ENCODE measurements around the gene GGT5.
"Not testable (repeated sequence)": the region's sequence is repeated elsewhere in the genome, so short reads cannot be mapped to it uniquely, and the experiment has no call there.

GGT5 gene

GRCh38 chr22:24264329-24264896 lies 19.5 kb upstream of the GGT5 start:
- not testable (repeated sequence) for DNase-seq (ENCODE audit: low read depth in 2 of 2, low spot score in 1 of 2)

DNA sequence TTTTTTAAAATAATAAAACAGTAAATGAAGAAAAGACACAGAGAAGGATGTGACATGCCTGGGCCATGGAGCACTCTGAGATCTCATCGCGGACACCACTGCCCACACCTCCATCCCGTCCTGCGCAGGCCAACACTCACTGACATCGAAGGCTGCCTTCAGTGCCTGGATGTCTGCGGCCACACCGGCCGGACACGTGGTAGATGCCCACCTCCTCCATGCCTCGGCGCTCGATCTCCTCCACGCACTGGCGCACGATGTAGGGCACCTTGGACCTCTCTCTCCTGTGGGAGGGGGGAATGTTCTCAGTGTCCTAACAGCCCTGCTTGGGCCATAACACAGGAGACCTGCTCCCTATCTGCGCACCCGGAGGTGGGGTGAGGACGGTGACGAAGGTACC lies 18.6 kb upstream of the GGT5 start:
- DNase-seq (ENCODE audit: low read depth in 2 of 2, low spot score in 1 of 2), result not testable (repeated sequence)

- DNase-seq (ENCODE audit: low read depth in 2 of 2, low spot score in 1 of 2), result not testable (repeated sequence)
Observed at GRCh38 chr22:24262185-24262749, 17.4 kb upstream of the GGT5 start.

DNA sequence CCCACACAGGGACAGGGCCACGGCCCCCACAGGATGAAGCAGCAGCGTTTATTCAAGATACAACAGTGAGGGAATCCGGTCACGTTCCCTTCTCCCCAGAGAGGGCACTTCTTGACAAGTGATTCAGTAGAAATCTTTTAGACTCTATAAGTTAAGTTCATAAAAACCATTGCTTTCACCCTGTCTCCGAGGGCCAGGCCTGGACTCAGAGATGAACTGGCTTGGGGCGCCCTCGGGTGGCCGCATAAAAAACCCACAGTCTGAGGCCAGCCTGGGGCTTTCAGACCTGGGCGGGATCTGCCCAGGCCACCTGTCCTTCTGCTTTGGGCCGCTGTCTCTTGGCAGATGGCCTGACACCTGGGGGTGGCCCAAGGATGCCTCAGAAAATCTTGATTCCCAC lies 14.6 kb upstream of the GGT5 start:
- DNase-seq (ENCODE audit: low read depth in 2 of 2, low spot score in 1 of 2), result peak; percentile 23 to 43

DNA sequence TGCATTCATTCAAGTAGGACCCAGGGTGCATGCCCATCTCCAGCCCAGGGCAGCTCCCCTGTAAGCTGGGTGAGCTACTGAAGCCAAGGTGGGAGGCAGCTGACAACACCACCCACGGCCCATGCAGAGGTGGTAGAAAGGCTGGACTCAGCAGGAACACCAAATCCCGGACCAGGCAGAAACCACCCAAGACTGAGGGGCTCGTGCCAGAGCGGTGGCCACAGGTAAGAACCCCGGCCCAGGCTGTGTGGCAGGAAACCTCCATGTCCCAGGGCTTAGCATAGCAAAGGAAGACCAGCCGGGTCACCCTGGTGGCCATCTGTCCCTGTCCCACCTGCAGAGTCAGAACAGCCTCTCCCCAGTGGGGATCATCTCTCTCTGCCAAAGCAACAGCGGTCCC lies 11.9 kb upstream of the GGT5 start:
- DNase-seq (ENCODE audit: low read depth in 2 of 2, low spot score in 1 of 2), result not testable (repeated sequence)

GRCh38 chr22:24256136-24256535 lies 11.3 kb upstream of the GGT5 start:
- DNase-seq (ENCODE audit: low read depth in 2 of 2, low spot score in 1 of 2), result not testable (repeated sequence)

GRCh38 chr22:24253126-24253525 lies 8.2 kb upstream of the GGT5 start:
- DNase-seq (ENCODE audit: low read depth in 2 of 2, low spot score in 1 of 2), result not testable (repeated sequence)

GRCh38 chr22:24251286-24251685 lies 6.4 kb upstream of the GGT5 start:
- DNase-seq (ENCODE audit: low read depth in 2 of 2, low spot score in 1 of 2), result not testable (repeated sequence)

- DNase-seq (ENCODE audit: low read depth in 2 of 2, low spot score in 1 of 2), result not testable (repeated sequence)
Observed at GRCh38 chr22:24249413-24249812, 4.5 kb upstream of the GGT5 start.

GRCh38 chr22:24248611-24249010 lies 3.7 kb upstream of the GGT5 start:
- not testable (repeated sequence) for DNase-seq (ENCODE audit: low read depth in 2 of 2, low spot score in 1 of 2)

GRCh38 chr22:24247564-24248344 lies 2.9 kb upstream of the GGT5 start:
- no peak for DNase-seq (ENCODE audit: low read depth in 2 of 2, low spot score in 1 of 2)

- no peak for DNase-seq (ENCODE audit: low read depth in 2 of 2, low spot score in 1 of 2)
Observed at GRCh38 chr22:24247011-24247507, 2.2 kb upstream of the GGT5 start.

- not testable (repeated sequence) for DNase-seq (ENCODE audit: low read depth in 2 of 2, low spot score in 1 of 2)
Observed at GRCh38 chr22:24245584-24246561, 991 bp upstream of the GGT5 start.

- DNase-seq (ENCODE audit: low read depth in 2 of 2, low spot score in 1 of 2), result no peak
Observed at GRCh38 chr22:24244144-24244787, 616 bp downstream of the GGT5 start.

DNA sequence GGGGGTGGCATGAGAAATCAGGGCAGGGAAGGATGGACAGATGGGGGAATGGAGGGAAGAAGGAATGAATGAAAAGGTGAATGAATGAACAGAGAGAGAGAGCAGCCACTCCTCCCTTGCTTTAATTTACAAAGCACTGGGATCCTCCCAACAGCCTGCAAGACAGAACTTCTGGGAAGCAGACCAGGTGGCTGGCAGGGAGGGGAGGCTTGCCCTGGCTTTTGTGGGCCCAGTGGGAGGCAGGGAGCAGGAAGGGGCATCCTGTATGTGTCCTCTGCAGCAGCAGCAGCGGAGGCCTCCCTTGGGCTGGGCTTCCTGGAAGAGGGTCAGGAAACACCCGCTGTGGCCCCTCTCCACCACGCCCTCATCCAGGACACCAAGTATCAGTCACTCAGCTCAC lies 1.5 kb downstream of the GGT5 start:
- not testable (repeated sequence) for DNase-seq (ENCODE audit: low read depth in 2 of 2, low spot score in 1 of 2)

GRCh38 chr22:24240985-24241692 lies 3.7 kb downstream of the GGT5 start:
- DNase-seq (ENCODE audit: low read depth in 2 of 2, low spot score in 1 of 2), result not testable (repeated sequence)

DNA sequence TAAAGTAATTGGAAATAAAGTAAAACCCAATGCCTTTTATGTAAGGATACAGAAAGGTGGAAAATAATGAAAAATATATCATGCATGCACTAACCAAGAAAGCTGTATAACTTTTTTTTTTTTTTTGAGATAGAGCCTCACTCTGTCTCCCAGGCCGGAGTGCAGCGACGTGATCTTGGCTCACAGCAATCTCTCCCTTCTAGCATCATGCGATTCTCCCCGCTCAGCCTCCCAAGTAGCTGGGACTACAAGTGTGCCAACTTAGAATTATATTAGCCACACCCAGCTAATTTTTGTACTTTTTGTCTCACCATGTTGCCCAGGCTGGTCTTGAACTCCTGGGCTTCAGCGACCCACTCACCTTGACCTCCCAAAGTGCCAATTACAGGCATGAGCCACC lies 4.5 kb downstream of the GGT5 start:
- DNase-seq (ENCODE audit: low read depth in 2 of 2, low spot score in 1 of 2), result no peak

DNA sequence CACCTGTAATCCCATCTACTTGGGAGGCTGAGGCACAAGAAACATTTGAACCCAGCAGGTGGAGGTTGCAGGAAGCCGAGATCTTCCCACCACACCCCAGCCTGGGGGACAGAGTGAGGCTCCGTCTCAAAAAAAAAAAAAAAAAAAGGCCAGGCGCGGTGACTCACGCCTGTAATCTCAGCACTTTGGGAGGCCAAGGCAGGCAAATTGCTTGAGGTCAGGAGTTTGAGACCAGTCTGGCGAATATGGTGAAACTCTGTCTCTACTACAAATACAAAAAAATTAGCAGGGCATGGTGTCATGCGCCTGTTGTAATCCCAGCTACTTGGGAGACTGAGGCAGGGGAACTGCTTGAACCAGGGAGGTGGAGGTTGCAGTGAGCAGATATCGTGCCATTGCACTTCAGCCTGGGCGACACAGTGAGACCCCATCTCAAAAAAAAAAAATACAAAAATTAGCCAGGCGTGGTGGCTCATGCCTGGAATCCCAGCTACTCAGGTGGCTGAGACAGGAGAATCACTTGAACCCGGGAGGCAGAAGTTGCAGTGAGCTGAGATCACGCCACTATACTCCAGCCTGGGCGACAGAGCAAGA lies 6.7 kb downstream of the GGT5 start:
- not testable (repeated sequence) for DNase-seq (ENCODE audit: low read depth in 2 of 2, low spot score in 1 of 2)

DNA sequence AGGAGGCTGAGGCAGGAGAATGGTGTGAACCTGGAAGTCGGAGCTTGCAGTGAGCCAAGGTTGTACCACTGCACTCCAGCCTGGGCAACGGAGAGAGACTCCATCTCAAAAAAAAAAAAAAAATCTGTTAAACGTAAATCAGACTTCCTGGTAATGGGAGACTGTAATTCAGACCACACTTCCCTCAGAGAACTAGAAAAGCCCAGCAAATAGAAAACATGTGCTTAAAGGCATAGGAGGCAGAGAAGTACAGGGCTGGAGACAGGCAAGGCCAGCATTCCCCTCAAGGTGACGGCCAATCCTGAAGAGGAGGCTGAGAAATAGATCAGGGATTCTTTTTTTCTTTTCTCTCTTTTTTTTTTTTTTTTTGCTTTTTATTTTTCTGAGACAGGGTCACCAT lies 8.2 kb downstream of the GGT5 start:
- no peak for DNase-seq (ENCODE audit: low read depth in 2 of 2, low spot score in 1 of 2)
